Liver (tissue), 9 donors: ENCODE results near the gene ANKRD13A. TPM values are rescaled to one million over a fixed set of nuclear protein-coding genes. Genes with fewer than 3 reads are reported as not detected.
"Not testable (repeated sequence)": the region's sequence is repeated elsewhere in the genome, so short reads cannot be mapped to it uniquely, and the experiment has no call there.

Experiments used
- DNase-seq: peaks from one replicate; pipeline ENCODE4 v3.0.0-alpha.2; 2017; ENCODE audit warnings: low spot score
- H3K27ac ChIP-seq, 2 donors: one replicate each; pipeline ENCODE4 v1.7.0; 2013; ENCODE audit warnings: inconsistent platforms in 2 of 2, low read length in 2 of 2, control low read depth in 1 of 2, low read depth in 1 of 2, mild to moderate bottlenecking in 1 of 2
- H3K27me3 ChIP-seq, 4 donors: one replicate each; pipeline versions ENCODE4 v1.6.1 to v1.7.0; 2013; ENCODE audit warnings: low read length in 3 of 4, inconsistent platforms in 1 of 4, mild to moderate bottlenecking in 1 of 4, moderate library complexity in 1 of 4; ENCODE audit not compliant: control insufficient read depth in 4 of 4, insufficient read depth in 4 of 4
- H3K36me3 ChIP-seq, 4 donors: one replicate each; pipeline versions ENCODE4 v1.6.1 to v1.7.0; 2013; ENCODE audit warnings: low read length in 3 of 4, mild to moderate bottlenecking in 3 of 4, low read depth in 1 of 4, moderate library complexity in 1 of 4; ENCODE audit not compliant: control insufficient read depth in 4 of 4, insufficient read depth in 3 of 4
- H3K4me1 ChIP-seq, 4 donors: one replicate each; pipeline versions ENCODE4 v1.6.1 to v1.7.0; 2013; ENCODE audit warnings: low read length in 3 of 4, mild to moderate bottlenecking in 3 of 4, moderate library complexity in 1 of 4; ENCODE audit not compliant: control insufficient read depth in 4 of 4, insufficient read depth in 4 of 4
- H3K4me3 ChIP-seq, 3 donors: one replicate each; pipeline versions ENCODE4 v1.6.1 to v1.7.0; 2013; ENCODE audit warnings: low read length in 3 of 3, control low read depth in 1 of 3, low read depth in 1 of 3, mild to moderate bottlenecking in 1 of 3
- H3K9ac ChIP-seq, 2 donors: one replicate each; pipeline ENCODE4 v1.7.0; 2013; ENCODE audit warnings: low read length in 2 of 2, mild to moderate bottlenecking in 2 of 2, moderate library complexity in 2 of 2, control low read depth in 1 of 2, low read depth in 1 of 2
- H3K9me3 ChIP-seq, 4 donors: one replicate each; pipeline versions ENCODE4 v1.6.1 to v1.7.0; 2013; ENCODE audit warnings: low read length in 3 of 4; ENCODE audit not compliant: control insufficient read depth in 4 of 4
- ATF3 ChIP-seq: IDR thresholded peaks from 2 replicates; pipeline ENCODE4 v1.6.1; 2016; ENCODE audit warnings: antibody characterized with exemption
- CTCF ChIP-seq: fragments of 150-350 bp; IDR thresholded peaks from 2 replicates; pipeline ENCODE4 v1.5.1; 2017; ENCODE audit warnings: improper control_type of control experiment, low read depth, low read length; ENCODE audit not compliant: missing input control
- EGR1 ChIP-seq, 2 donors: IDR thresholded peaks; 2 replicates each; pipeline ENCODE4 v1.6.1; 2016 to 2018; ENCODE audit warnings: antibody characterized with exemption in 2 of 2, low read depth in 2 of 2
- FOXA1 ChIP-seq: IDR thresholded peaks from 2 replicates; pipeline ENCODE4 v1.6.1; 2016; ENCODE audit warnings: antibody characterized with exemption
- FOXA2 ChIP-seq: IDR thresholded peaks from 2 replicates; pipeline ENCODE4 v1.6.1; 2016; ENCODE audit warnings: antibody characterized with exemption
- GABPA ChIP-seq, 2 donors: IDR thresholded peaks in 1 of 2; conservative IDR thresholded peaks in 1 of 2; 2 replicates each; pipeline ENCODE4 v1.6.1; 2016; ENCODE audit warnings: antibody characterized with exemption in 2 of 2, mild to moderate bottlenecking in 1 of 2, moderate library complexity in 1 of 2
- HNF4A ChIP-seq, 2 donors: conservative IDR thresholded peaks; 2 replicates each; pipeline ENCODE4 v1.6.1; 2016; ENCODE audit warnings: antibody characterized with exemption in 2 of 2, mild to moderate bottlenecking in 2 of 2
- NR2F2 ChIP-seq: IDR thresholded peaks from 2 replicates; pipeline ENCODE4 v1.6.1; 2016; ENCODE audit warnings: antibody characterized with exemption
- RAD21 ChIP-seq, 2 donors: IDR thresholded peaks; 2 replicates each; pipeline ENCODE4 v1.6.1; 2016; ENCODE audit warnings: antibody characterized with exemption in 2 of 2, mild to moderate bottlenecking in 2 of 2
- REST ChIP-seq: IDR thresholded peaks from 2 replicates; pipeline ENCODE4 v1.6.1; 2016; ENCODE audit warnings: antibody characterized with exemption, mild to moderate bottlenecking
- SP1 ChIP-seq: IDR thresholded peaks from 2 replicates; pipeline ENCODE4 v1.6.1; 2018; ENCODE audit warnings: antibody characterized with exemption, mild to moderate bottlenecking
- TAF1 ChIP-seq: conservative IDR thresholded peaks from 2 replicates; pipeline ENCODE4 v1.6.1; 2016; ENCODE audit warnings: antibody characterized with exemption, mild to moderate bottlenecking
- YY1 ChIP-seq: IDR thresholded peaks from 2 replicates; pipeline ENCODE4 v1.6.1; 2016; ENCODE audit warnings: antibody characterized with exemption, mild to moderate bottlenecking
- WGBS: extraction: QIAGEN DNeasy Blood & Tissue Kit; methylation state at CpG from one replicate; pipeline ENCODE4 v1.1.7; 2013; 5-methylcytosine and 5-hydroxymethylcytosine counted together
- polyA plus RNA-seq, 2 donors: library from polyadenylated mRNA; stranded (reverse) in 1 of 2; unstranded in 1 of 2; fragments of 200-250 nt in 1 of 2; fragments of >200 nt in 1 of 2; fragmentation: Nextera tagmentation in 1 of 2; extraction: Ambion mirVana in 1 of 2; gene quantifications; one replicate each; pipeline versions ENCODE4 v1.2.1 to v1.2.3, GENCODE V29; 2013 to 2015
- total RNA-seq, 2 donors: library from RNA; depleted of rRNA; stranded (reverse); fragments of >200 nt; gene quantifications; one replicate each; pipeline ENCODE4 v1.2.3, GENCODE V29; 2014
- donor health status: healthy.
- donor health status: healthy.
- donor health status: healthy.
- donor health status: healthy.
- donor health status: healthy.

ANKRD13A gene
- total and polyA plus RNA-seq, 4 donors: 7.0 to 40.5 (median 18.8) TPM

GRCh38 chr12:110084314-110085015, 85.2 kb downstream of the ANKRD13A start:
- H3K36me3 ChIP-seq: no peaks in the 10 kb centered on the region
- H3K27ac ChIP-seq: no peak overlapping the region
- no peaks in the 10 kb centered on the region for H3K9me3 ChIP-seq
- no peak overlapping the region for H3K9ac ChIP-seq
- peaks cover 0 to 3% (median under 1%) of the 10 kb centered on the region in 4 donors for H3K4me1 ChIP-seq
- H3K4me3 ChIP-seq: no peak overlapping the region
- H3K27me3 ChIP-seq: no peaks in the 10 kb centered on the region
- TF ChIP-seq TAF1 (no peak), CTCF (no peak), SP1 (no peak), FOXA2 (no peak), GABPA (IDR thresholded peaks at IDR 0.05 in 1 of 2, conservative IDR thresholded peaks at IDR 0.05 in 1 of 2) (no peak), REST (no peak), HNF4A (conservative IDR thresholded peaks at IDR 0.05) (no peak)
- WGBS: 94% methylated on average over 4 of the region's 4 CpGs
- DNase-seq: no peak

GRCh38 chr12:110088216-110088615, 89.0 kb downstream of the ANKRD13A start:
- not testable (repeated sequence) for H3K27ac ChIP-seq, H3K36me3 ChIP-seq, H3K9me3 ChIP-seq, H3K9ac ChIP-seq, DNase-seq, H3K4me3 ChIP-seq, H3K27me3 ChIP-seq
- peaks cover 9 to 30% (median 23%) of the 10 kb centered on the region in 4 donors for H3K4me1 ChIP-seq
- 81% methylated on average over 6 of the region's 6 CpGs for WGBS

GRCh38 chr12:110088936-110089335, 89.7 kb downstream of the ANKRD13A start:
- Histone ChIP-seq H3K36me3 (no peaks in the 10 kb centered on the region), H3K27ac (no peak overlapping the region), H3K4me3 (no peak overlapping the region), H3K9me3 (no peaks in the 10 kb centered on the region), H3K9ac (no peak overlapping the region), H3K27me3 (no peaks in the 10 kb centered on the region), H3K4me1 (peaks cover 9 to 30% (median 25%) of the 10 kb centered on the region in 4 donors)
- DNase-seq: no peak
- WGBS: 85% methylated on average over 5 of the region's 5 CpGs
- TF ChIP-seq ATF3: no peak
- no peak for TF ChIP-seq FOXA1
- no peak for TF ChIP-seq RAD21 (IDR thresholded peaks at IDR 0.05)
- TF ChIP-seq NR2F2: no peak
- TF ChIP-seq HNF4A (conservative IDR thresholded peaks at IDR 0.05): no peak
- no peak for TF ChIP-seq CTCF
- no peak for TF ChIP-seq EGR1 (IDR thresholded peaks at IDR 0.05; ENCODE audit: low read depth in 2 of 2)
- TF ChIP-seq YY1: no peak
- TF ChIP-seq REST: no peak
